Ascending aorta (tissue), 2 donors: Measurements from ENCODE around the gene EML4. TPM values are rescaled to one million over a fixed set of nuclear protein-coding genes. Genes with fewer than 3 reads are reported as not detected.
"Not testable (repeated sequence)": the region's sequence is repeated elsewhere in the genome, so short reads cannot be mapped to it uniquely, and the experiment has no call there.

Experiments
- DNase-seq, 2 donors: peaks; one replicate each; pipeline ENCODE4 v3.0.0-alpha.2; 2019; ENCODE audit warnings: low spot score in 2 of 2
- H3K27ac ChIP-seq, 2 donors: fragments of 200-600 bp; sonication (generic); one replicate each; pipeline ENCODE4 v1.5.1; 2016 to 2017; ENCODE audit warnings: mild to moderate bottlenecking in 1 of 2
- H3K27me3 ChIP-seq: fragments of 200-600 bp; sonication (generic); one replicate; pipeline ENCODE4 v1.5.1; 2017
- H3K36me3 ChIP-seq, 2 donors: fragments of 200-600 bp; sonication (generic); one replicate each; pipeline ENCODE4 v1.5.1; 2016
- H3K4me1 ChIP-seq, 2 donors: fragments of 200-600 bp; sonication (generic); one replicate each; pipeline ENCODE4 v1.5.1; 2016 to 2017; ENCODE audit warnings: mild to moderate bottlenecking in 1 of 2
- H3K4me3 ChIP-seq, 2 donors: fragments of 200-600 bp; sonication (generic); one replicate each; pipeline ENCODE4 v1.5.1; 2016 to 2017; ENCODE audit warnings: mild to moderate bottlenecking in 1 of 2
- H3K9me3 ChIP-seq, 2 donors: fragments of 200-600 bp; sonication (generic); one replicate each; pipeline ENCODE4 v1.5.1; 2016
- CTCF ChIP-seq, 3 experiments: fragments of 200-600 bp in 2 of 3; fragments of 450-650 bp in 1 of 3; sonication (generic) in 2 of 3; IDR thresholded peaks; one replicate each; pipeline ENCODE4 v1.5.1; 2016 to 2019; ENCODE audit warnings: antibody characterized with exemption in 3 of 3, mild to moderate bottlenecking in 1 of 3, moderate library complexity in 1 of 3
- intact Hi-C: fragments of 100-400 bp; cut with DNase I; formaldehyde crosslinking; loops from one replicate; pipeline ENCODE4 v1.15.1; 2023
- total RNA-seq: library from RNA; depleted of rRNA; stranded (reverse); fragments of >200 nt; gene quantifications from one replicate; pipeline ENCODE4 v1.1.0, GENCODE V29; 2016

Gene EML4
- total RNA-seq, 1 donor from 2014 or later = 25.2 TPM

- H3K27ac ChIP-seq = no peak overlapping the region
Observed at GRCh38 chr2:42261518-42262195, 92.5 kb downstream of the EML4 start.

GRCh38 chr2:42266236-42266635 is 97.1 kb downstream of the EML4 start:
- H3K4me3 ChIP-seq = no peak overlapping the region
- intact Hi-C loops = no loop called here

More at GRCh38 chr2:42261518-42262195, 92.5 kb downstream of the EML4 start:
- intact Hi-C loops = no loop called here
- no peak overlapping the region for H3K4me3 ChIP-seq
- no peak for DNase-seq
- H3K9me3 ChIP-seq = no peaks in the 10 kb centered on the region
- no peaks in the 10 kb centered on the region for H3K27me3 ChIP-seq
- H3K36me3 ChIP-seq = peaks cover 0 to 5% of the 10 kb centered on the region in 2 donors
- no peak for TF ChIP-seq CTCF (IDR thresholded peaks at IDR 0.05)
- H3K4me1 ChIP-seq = no peaks in the 10 kb centered on the region

GRCh38 chr2:42267530-42267929 is 98.4 kb downstream of the EML4 start:
- Histone ChIP-seq H3K27me3 (no peaks in the 10 kb centered on the region), H3K36me3 (no peaks in the 10 kb centered on the region), H3K9me3 (no peaks in the 10 kb centered on the region), H3K4me1 (peaks cover 0 to 3% of the 10 kb centered on the region in 2 donors), H3K27ac (no peak overlapping the region), H3K4me3 (no peak overlapping the region)
- no peak for DNase-seq
- intact Hi-C loops = no loop called here
- no peak for TF ChIP-seq CTCF (IDR thresholded peaks at IDR 0.05)

More at GRCh38 chr2:42266236-42266635, 97.1 kb downstream of the EML4 start:
- peaks cover 0 to 3% of the 10 kb centered on the region in 2 donors for H3K4me1 ChIP-seq
- no peaks in the 10 kb centered on the region for H3K36me3 ChIP-seq
- no peak for DNase-seq
- no peaks in the 10 kb centered on the region for H3K27me3 ChIP-seq
- no peak for TF ChIP-seq CTCF (IDR thresholded peaks at IDR 0.05)
- H3K27ac ChIP-seq = no peak overlapping the region
- H3K9me3 ChIP-seq = no peaks in the 10 kb centered on the region

GRCh38 chr2:42268528-42269151 is 99.5 kb downstream of the EML4 start:
- no peak for TF ChIP-seq CTCF (IDR thresholded peaks at IDR 0.05)
- no peak for DNase-seq
- peaks cover 0 to 3% of the 10 kb centered on the region in 2 donors for H3K4me1 ChIP-seq

GRCh38 chr2:42270757-42271156 is 101.6 kb downstream of the EML4 start:
- H3K27ac ChIP-seq = peak overlapping the region in 1 of 2 donors; percentile 29
- no peaks in the 10 kb centered on the region for H3K9me3 ChIP-seq
- TF ChIP-seq CTCF (IDR thresholded peaks at IDR 0.05) = no peak
- DNase-seq = no peak
- no peaks in the 10 kb centered on the region for H3K27me3 ChIP-seq
- H3K4me1 ChIP-seq = peaks cover 0 to 3% of the 10 kb centered on the region in 2 donors
- H3K36me3 ChIP-seq = no peaks in the 10 kb centered on the region
- no peak overlapping the region for H3K4me3 ChIP-seq
- intact Hi-C loops = no loop called here

More at GRCh38 chr2:42268528-42269151, 99.5 kb downstream of the EML4 start:
- Histone ChIP-seq H3K36me3 (no peaks in the 10 kb centered on the region), H3K27ac (no peak overlapping the region), H3K27me3 (no peaks in the 10 kb centered on the region), H3K4me3 (no peak overlapping the region), H3K9me3 (no peaks in the 10 kb centered on the region)
- intact Hi-C loops = no loop called here

- H3K4me3 ChIP-seq, DNase-seq, intact Hi-C loops, H3K27me3 ChIP-seq, H3K36me3 ChIP-seq, H3K9me3 ChIP-seq, H3K4me1 ChIP-seq: not testable (repeated sequence)
- peak overlapping the region in 1 of 2 donors; percentile 29 for H3K27ac ChIP-seq
Observed at GRCh38 chr2:42271246-42271645, 102.1 kb downstream of the EML4 start.
